HG03457 (cell line): ENCODE data around the gene KCTD21.
A peak's percentile ranks its signal among the peaks of the same experiment; 100 is the strongest.

Experiments used
- ATAC-seq: cut with Tn5 transposase; IDR thresholded peaks from one replicate; pipeline ENCODE4 v1.9.1; 2021; ENCODE audit warnings: moderate number of reproducible peaks; ENCODE audit not compliant: unreplicated experiment

KCTD21 gene

DNA sequence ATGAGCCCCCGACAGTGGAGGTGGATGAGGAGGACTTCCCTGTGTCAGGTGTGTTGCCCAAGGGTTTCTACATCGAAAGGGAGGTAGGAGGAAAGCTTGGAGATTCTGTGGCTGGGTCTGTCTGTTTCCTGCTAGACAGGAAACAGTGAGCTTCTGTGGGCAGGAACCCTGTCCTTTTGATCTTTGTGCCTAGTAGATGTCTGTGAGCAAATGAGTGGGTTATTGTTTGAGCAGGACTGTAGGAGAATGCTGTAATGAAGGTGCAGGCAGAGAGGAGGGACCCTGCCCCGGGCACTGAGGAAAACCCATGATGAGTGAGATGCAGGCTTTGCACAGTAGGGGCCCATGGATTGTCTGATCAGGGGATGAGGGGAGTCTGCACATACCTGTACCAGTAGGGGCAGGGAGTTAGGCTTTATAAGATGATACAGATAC lies 14.3 kb upstream of the KCTD21 start:
- no peak for ATAC-seq

DNA sequence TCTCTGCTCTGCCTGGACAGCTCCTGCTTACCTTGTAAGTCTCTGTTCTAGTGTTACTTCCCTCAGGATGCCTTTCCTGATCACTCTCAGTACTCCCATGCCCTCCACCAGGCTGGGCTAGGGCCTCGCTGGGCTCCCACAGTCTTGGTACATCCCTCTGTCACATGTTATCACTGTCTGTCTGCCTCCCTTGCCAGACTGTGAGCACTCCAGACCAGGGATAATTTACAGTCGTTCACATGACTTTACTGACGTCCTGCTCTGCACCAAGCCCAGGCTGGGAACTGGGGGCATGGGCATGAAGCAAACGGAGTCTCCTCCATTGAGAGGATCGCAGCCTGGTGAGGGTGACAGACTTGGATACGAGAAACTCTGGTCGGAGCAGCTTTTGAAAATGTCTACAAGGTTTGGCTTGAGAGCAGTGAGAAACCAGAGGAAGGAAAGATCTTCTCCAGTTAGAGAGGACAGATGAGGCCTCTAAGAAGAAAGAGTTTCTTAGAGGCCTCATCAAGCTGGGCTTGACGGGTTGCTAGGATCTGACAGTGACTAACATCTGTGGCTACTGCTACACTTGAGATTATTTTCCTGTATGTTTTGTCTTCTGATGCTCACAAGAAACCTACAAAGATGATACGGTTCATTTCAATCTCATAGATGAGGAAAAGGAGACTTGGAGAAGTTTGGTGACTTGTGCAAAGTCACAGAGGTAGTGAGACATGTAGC lies 12.8 kb upstream of the KCTD21 start:
- no peak for ATAC-seq

DNA sequence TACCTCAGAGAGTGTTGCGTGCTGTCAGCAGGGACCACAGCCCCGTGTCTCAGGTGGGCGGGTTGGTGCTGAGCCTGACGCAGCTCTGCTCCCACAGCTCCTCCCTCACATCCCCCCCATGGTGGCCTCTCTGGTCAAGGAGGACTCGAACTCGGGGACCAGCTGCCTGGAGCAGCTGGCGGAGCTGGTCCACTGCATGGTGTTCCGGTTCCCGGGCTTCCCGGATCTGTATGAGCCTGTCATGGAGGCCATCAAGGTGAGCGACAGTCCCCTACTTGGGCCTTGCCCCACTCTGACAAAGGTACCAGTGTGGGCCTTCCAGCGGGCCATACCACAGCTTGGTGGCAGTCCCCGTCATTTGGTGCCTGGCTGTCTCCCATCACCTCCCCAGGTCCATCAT lies 12.1 kb upstream of the KCTD21 start:
- no peak for ATAC-seq

DNA sequence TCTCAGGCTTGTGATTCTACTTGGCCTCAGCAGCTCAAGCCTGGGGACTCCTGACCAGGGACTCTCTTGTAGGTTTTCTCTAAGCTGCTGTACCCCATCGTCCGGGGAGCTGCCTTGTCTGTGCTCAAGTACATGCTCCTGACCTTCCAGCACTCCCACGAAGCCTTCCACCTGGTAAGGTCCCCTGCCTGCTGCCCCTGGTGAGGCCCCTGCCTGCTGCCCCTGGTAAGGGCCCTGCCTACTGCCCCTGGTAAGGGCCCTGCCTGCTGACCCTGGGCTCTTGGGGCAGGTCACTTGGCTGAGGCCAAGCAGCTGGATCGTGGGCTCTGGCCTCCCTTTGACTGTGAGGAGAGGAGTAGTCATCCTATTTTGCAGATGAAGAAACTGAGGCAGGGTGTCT lies 11.6 kb upstream of the KCTD21 start:
- no peak for ATAC-seq

DNA sequence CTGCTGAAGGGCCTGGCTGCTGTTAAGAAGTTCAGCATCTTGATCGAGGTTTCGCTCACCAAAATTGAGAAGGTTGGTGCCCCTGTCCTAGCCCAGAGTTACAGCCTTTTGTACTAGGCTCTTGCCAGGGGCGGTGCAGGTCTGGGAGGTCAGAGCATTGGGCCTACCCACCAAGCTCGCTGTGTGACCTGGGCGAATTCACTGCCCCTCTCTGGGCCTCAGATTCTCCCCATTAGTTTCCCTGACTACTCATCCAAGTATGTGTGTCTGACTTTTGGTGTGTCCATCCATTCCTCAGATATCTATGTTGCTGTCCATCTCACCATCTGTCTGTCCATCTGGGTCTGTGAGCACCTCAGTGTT lies 11.2 kb upstream of the KCTD21 start:
- no peak for ATAC-seq

DNA sequence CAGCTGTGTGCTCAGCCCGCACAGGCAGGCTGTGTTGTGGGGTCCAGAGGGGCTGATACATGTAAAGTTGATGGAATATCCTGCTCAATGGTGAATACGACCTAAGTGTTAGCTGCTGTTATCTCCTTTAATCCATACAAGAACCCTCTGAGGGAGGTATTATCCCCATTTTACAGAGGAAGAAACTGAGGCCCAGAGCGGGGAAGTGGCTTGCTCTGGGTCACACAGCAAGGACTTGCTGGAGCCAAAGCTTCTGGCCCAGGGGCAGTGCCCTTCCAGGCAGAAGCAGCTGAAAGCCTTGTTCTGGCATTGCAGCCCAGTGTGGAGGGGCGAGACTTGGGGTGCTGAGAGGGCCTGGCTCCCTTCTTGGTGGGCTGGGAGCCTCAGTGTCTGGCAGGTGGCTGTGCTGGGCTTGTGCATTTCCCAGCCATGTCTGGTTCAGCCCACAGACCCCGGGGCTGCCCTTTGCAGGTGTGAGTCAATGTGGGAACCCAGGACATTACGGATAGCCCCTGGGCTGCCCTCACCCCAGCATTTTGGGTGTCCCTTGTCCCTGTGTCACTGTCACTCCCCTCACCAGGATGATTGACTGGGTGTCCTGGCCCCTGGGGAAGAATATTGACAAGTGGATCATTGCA lies 10.7 kb upstream of the KCTD21 start:
- ATAC-seq = no peak

DNA sequence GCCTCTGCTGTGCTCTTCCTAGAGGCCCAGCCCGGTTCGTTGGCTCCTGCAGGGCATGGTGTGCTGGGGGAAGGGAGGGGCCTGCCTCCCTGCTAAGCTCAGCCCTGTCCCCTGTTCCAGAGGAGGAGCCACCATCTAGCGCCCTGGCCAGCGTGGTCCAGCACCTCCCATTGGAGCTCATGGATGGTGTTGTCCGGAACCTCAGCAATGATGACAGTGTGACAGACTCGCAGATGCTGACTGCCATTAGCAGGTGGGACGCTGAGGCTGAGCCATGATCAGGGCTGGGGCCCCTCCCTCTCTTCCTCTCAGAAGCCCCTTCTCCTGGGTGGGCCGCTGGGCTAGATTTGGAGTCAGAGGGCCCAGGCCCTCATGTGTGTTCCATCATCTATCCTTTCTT lies 9.4 kb upstream of the KCTD21 start:
- no peak for ATAC-seq

DNA sequence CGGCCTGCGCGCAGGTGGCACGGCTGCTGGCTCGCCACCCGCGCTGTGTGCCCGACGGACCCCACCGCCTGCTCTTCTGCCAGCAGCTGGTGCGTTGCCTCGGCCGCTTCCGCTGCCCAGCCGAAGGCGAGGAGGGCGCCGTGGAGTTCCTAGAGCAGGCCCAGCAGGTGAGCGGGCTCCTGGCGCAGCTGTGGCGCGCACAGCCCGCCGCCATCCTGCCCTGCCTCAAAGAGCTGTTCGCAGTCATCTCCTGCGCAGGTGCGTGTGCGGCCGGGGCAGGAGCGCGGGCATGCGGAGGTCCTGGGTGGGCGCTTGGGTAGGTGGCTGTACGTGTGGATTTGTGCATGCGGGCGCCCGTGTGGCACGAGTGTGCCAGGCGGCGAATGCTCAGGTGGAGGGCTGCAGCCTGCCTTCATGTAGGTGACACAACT lies 8.2 kb upstream of the KCTD21 start:
- no peak for ATAC-seq

DNA sequence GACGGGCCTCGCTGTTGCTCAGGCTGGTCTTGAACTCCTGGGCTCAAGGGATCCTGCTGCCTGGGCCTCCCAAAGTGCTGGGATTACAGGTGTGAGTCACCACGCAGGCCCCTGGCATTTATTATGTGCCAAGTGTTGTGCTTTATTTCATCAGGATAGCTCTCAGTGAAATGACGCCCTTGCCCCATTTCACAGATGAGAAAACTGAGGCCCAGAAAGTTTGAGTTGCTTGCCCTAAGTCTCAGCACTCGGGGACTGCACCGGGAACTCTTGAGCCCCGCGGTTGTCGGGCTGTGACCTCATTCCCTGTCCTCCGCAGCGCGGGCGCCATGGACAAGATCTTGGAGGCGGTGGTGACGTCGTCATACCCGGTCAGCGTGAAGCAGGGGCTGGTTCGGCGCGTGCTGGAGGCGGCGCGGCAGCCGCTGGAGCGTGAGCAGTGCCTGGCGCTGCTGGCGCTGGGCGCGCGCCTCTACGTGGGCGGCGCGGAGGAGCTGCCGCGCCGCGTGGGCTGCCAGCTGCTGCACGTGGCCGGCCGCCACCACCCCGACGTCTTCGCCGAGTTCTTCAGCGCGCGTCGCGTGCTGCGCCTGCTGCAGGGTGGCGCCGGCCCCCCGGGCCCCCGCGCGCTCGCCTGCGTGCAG lies 7.6 kb upstream of the KCTD21 start:
- no peak for ATAC-seq

DNA sequence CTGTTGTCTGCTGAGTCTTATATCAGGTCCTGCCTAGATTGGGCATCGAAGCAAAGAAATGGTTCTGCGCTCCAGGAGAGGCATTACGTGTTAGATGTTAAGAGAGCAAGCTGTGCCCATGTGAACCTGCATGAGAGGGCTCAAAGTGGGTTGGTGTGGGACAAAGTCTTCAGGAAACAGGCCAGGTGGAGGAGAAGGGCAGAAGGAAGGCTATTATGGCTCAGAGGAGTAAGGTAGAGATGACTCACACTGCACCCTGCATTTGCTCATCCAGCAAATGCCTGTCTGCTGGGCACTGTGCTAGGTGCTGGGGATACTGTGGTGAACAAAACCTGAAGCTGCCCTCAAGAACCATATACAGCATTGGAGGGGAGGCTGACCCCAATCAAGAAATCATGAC lies 6.1 kb upstream of the KCTD21 start:
- no peak for ATAC-seq

DNA sequence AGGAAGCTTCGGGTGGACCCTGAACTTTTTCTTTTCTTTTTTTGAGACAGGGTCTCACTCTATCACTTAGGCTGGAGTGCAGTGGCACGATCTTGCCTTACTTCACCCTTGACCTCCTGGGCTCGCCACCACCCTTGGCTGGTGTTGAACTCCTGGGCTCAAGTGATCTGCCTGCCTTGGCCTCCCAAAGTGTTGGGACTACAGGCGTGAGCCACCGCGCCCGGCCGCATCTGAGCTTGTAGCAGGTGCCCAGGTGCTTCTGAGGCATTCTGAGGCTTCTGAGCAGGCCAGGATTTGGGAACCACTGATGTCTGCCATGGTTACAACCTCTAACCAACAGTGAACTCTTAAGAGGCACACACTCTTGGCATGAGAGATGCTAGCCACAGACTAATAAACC lies 5.4 kb upstream of the KCTD21 start:
- ATAC-seq = no peak

DNA sequence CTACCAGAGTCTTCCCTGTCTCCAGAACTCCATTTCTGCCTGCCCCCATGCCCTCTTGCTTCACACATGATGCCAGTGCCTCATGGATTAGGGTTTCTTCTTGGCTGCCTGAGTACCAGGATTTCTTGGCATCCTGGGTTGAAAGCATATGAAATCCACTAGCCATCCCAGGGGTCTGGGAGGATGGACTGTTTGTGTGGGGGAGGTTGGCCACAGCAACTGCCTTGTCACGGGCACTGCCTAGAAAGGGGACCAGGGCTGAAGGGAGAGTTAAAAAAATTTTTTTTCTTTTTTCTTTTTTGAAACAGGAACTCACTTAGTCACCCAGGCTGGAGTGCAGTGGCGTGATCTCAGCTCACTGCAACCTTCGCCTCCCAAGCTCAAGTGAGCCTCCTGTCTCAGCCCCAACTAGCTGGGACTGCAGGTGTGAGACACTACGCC lies 4.5 kb upstream of the KCTD21 start:
- ATAC-seq = no peak

DNA sequence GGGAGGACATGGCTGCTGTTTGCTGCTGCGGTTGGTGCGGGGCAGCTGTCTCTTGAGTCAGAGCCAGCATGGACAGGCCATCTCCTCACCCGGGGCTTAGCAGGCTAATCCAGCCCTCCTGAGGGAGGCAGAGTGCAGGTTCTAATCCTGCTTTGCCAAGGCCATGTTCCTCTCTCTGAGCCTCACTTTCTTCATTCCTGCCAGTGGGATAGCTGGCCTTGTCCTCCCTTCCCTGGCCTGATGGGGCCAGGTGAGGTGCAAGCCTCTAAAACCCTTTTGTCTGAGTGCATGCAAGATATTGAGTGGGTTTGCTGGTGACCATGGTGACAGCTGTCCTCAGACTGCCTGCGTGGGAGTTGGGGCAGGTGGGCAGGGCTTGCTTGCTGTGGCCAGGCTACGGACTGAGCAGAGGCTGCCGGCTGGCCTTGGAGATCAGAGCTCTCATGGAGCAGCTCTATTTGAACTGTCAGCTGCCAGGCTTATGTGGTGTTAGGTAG lies 3.8 kb upstream of the KCTD21 start:
- ATAC-seq = no peak

DNA sequence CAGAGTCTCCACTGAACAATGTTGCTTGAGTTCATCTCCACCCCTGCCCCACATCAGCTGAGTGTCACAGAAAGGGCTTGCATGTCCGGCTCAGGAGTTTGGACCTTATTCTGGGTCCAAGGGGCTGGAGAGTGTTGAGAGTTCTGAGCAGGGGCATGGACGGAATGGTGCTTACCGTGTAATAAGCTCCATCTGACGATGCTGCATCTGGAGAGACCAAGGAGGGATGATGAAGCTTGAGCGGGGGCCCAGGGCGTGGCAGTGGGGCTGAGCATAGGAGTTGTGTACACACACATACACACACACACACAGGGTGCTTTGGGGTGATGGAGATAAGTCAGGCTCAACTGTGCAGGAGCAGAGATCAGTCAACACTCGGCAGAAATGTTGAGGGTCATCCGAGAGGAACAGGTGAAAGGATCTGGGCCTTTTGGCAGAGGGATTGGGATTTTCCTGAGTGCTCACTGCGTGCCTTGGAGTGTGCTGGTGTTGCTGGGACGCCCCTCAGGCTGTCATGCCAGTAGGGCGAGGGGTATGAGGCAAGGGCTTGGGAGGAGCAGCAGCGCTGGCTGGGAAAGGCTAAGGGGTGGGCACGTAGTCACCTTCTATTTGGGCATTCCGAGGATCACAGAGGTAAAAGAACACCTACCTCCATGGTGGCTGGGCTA lies 2.6 kb upstream of the KCTD21 start:
- no peak for ATAC-seq

DNA sequence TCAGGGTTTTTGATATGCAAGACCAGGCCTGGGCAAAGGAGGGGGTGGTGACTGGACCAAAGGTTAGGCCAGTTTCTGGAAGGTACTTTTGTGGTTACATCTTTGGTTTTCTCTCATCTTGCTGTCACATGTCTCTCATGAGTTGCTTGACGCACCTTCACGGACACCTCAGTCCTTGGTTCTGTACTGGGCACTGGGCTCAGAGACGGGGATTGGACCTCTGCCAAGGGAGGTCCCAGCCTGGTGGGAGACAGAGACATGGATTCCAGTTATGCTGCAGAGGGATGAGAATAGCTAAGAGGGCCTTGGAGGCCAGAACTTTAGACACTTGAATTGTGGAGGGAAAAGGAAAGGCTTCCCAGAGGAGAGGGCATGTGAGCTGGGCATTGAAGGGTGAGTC lies 1.9 kb upstream of the KCTD21 start:
- ATAC-seq = no peak

DNA sequence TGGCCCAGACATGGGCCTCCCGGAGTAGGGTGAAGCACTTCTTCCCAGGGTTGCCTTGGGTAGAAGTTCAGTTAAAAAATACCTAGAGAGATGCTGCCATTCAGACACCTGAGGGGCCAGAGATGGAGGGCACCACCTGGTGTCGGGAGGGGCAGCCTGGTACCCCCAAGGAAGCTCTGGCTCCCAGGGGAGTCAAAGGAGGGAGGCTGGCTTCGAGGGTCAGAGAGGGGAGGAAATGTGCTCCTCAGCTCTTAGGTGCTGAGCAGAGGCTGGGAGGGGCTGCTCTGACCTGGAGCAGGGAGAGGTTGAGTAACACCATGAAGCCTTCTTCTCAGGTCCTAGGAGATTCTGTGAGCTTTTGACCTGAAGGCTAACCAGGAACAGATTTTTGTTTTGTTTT lies 1.4 kb upstream of the KCTD21 start:
- no peak for ATAC-seq

DNA sequence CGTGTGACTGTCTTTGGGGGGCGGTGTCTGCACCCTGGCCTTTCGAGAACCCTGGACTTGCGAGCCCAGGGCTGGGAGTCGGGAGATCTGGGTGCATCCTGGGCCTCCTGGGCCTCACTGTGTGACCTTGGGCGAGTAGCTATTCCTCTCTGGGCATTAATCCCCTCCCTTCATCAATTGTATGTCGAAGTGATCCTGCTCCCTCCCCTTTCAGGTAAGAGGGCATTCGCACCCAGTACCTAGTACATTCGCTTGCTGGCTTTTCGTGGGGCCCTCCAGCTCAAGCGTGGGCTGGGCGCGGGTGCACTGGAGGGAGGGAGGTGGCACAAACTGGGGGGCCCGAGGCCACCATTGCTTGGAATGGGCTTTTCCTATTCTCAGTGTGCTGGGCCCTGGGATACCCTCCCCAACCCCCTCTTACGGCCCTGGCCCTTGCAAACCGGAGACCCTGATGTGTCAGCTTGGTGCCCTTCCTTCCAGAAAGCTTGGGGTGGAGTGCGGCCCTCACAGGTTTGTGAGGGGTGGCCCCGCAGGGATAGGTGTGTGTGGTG lies 823 bp upstream of the KCTD21 start:
- ATAC-seq = no peak

DNA sequence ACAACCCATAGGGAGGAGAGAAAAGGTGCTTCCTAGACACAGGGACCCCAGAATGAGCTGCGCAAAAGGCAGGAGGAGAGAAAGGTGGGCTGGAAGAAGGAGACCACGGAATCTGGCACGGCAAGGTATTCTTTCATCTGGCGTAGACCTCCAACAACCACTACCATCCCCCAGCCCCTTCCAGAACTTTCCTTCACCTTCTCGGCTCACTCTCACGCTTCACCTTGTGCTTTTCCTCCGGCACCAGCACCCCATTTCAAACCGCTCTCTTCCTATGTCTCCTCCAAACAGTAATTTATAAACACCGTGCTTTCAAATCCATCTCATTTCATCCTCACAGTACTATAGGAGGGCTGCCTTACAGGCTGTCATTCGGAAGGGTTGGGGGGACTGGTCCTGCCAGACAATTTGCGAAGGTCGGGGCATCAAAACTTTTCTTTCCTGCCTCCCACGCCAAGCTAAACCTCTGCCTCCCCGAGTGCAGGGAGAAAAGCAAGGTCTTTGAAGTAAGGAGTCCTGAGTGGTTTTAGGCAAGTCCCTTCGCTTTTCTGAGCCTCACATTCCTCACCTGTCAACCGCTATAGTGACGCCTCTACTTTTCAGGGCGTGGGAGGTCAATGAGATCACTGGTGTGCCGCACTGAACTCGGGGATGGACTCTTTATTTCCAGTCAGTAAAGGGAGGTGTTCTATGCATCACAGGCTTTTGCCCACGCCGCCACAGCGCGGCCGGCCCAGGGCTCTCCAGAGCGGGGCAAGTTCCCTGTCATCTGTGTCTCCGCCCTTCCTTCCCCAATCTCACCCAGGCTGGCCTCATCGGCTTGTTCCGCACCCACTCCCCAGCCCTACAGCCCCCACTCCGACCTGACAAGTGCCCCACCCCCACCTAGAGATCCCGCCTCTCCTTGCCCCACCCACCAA lies 800 bp downstream of the KCTD21 start:
- ATAC-seq = peak; percentile 15

DNA sequence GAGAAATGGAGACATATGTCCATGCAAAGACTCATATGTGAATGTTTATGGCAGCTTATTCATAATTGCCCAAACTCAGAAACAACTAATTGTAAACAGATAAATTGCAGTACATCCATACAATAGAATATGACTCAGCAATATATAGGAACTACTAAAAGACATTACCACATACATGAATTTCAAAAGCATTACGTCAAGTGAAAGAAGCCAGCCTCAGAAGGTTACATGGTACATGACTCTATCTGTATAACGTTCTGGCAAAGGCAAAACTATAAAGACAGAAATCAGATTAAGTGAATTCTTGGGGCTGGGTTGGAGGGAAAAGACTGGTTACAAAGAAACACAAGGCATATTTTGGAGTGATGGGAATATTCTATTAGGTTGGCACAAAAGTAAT lies 7.2 kb downstream of the KCTD21 start:
- ATAC-seq = no peak

DNA sequence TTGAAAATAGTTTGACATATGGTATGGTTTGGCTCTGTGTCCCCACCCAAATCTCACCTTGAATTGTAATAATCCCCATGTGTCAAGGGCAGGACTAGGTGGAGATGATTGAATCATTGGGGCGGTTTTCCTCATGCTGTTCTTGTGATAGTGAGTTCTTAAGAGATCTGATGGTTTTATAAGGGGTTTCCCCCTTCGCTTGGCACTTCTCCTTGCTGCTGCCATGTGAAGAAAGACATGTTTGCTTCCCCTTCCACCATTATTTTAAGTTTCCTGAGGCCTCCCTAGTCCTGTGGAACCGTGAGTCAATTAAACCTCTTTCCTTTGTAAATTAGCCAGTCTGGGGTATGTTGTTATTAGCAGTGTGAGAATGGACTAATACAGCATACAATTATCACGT lies 7.7 kb downstream of the KCTD21 start:
- ATAC-seq = no peak
